HG02973 (cell line): Measurements from ENCODE around the gene DLG4.

Experiments
- ATAC-seq: cut with Tn5 transposase; IDR thresholded peaks from one replicate; pipeline ENCODE4 v1.9.1; 2021; ENCODE audit warnings: moderate library complexity; ENCODE audit not compliant: unreplicated experiment

Gene DLG4

DNA sequence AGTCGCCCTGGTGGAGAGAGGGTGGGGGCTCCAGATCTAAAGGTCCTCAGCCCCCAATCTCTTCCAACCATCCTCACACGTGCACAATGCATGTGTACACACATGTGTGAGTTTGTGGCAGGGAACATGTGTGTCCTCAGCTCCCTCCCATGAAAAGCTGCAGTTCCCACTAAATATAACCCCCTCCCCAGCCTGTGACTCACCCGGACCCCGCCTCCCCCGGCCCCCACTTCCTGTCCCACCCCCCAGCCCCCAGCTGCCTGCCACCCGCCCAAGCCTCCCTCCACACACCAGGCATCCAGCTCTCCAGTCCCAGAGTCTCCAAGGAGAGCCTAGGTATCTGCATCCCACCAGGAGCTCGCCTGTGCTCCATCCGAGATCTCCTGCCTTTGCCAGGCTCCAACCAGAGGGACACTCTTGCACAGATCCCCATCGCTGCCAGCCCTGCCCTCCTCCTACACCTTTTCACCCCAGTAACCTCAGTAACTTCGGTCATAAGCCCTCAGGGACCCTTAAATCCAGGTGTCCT lies 3.9 kb downstream of the DLG4 start:
- ATAC-seq, result no peak

GRCh38 chr17:7215136-7215638 lies 4.4 kb downstream of the DLG4 start:
- ATAC-seq, result no peak

GRCh38 chr17:7214300-7215135 lies 5.1 kb downstream of the DLG4 start:
- peak; percentile 63 for ATAC-seq

DNA sequence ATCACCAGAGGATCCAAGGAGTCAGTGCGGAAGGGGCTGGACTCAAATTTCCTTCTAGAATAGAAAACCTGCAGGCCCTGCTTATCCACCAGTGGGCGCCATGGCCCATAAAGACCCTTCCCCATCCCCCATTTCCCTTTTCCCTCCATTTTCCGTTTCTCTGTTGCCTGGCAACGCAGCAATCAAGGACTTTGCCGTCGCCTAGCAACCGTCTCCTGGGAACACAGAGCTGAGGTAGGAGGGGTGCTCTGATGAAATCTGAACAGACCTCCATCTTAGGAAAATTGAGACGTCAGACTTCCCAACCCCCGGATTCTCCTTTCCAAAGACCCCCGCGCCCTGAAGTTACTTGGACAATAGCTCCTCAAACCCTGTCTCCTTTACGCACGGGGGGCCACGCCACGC lies 5.7 kb downstream of the DLG4 start:
- ATAC-seq, result no peak

DNA sequence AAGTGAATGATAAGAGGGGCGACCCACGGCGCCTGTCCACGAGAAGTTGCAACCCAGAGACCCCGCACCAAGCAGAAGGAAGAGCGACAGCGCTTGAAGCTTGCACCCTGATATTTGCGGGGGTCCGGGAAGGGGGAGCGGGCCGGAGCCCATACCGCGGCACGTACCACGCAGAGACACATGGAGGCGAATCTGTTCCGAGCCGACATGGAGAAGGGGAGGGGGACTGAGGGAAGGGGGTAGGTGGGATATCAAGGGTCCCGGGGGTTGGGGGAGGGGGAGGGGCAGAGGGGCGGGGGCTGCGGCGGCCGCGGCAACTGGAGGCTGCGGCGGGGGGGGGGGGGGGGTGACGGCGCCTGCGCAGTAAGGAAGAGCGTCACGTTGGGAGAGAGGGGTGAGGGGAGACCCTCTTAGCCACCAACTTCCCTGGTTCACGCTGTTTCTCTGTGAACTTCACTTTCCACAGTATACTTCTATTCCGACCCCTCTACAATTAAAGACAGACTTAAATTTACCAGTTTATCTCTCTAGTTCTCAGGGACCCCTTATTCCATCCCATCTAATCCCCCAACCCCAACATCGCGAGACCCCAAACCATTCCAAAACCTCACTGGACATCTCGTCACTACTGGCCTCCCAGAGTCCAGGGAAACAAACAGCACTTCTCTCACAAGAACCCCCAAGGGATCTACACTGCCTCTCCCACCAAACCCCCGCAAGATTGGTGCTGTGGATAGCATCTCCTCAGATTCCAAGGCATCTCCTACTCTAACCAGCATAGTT lies 8.0 kb downstream of the DLG4 start:
- ATAC-seq, result no peak

DNA sequence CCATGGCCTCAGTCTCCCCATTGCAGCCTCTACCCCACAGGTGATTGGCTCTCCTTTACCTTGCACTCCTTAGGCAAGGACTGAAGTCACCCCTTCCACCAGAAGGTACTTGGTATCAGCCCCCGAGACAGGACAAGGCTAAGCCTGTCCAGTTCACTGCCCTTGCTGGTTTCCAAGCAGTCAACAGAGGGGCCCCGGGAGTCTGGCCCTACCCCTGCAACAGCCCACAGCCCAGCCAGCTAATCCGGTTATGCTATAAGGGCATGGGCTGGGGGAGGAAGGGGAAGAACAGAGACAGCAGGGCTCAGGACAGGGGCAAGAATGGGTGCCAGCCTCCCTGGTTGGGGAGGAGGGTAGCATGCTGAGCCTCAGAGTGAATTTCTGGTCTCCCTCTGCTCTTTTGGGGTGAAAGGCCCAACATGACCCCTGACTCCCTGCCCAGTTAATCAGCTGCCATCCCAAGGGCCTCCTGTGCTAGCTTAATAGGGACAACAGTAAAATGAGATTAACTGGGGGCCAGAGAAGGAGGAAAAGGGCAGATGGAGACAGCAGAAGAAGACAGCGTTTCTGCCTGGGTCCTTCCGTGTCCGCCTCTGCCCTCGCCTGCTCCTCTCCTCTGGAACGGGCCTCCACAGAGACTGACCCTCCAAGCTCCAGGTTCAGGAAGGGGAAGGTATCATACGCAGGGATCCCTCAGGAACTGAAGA lies 10.7 kb downstream of the DLG4 start:
- ATAC-seq, result no peak

GRCh38 chr17:7208027-7208571 lies 11.5 kb downstream of the DLG4 start:
- ATAC-seq, result no peak

- no peak for ATAC-seq
Measured at GRCh38 chr17:7207120-7208001, 12.3 kb downstream of the DLG4 start.

DNA sequence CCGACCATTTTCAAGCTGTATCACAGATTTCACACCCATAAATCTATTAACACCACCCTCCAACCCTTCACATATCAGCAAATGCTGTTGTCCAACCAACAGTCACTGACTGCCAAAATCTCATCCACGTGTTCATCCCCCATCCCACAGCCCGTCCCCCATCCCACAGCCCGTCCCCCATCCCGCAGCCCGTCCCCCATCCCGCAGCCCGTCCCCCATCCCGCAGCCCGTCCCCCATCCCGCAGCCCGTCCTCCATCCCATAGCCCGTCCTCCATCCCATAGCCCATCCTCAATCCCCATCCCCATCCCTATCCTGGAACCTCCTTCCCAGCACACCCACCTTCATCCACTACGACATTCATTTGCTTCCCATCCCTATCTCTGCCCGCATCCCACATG lies 14.1 kb downstream of the DLG4 start:
- no peak for ATAC-seq

DNA sequence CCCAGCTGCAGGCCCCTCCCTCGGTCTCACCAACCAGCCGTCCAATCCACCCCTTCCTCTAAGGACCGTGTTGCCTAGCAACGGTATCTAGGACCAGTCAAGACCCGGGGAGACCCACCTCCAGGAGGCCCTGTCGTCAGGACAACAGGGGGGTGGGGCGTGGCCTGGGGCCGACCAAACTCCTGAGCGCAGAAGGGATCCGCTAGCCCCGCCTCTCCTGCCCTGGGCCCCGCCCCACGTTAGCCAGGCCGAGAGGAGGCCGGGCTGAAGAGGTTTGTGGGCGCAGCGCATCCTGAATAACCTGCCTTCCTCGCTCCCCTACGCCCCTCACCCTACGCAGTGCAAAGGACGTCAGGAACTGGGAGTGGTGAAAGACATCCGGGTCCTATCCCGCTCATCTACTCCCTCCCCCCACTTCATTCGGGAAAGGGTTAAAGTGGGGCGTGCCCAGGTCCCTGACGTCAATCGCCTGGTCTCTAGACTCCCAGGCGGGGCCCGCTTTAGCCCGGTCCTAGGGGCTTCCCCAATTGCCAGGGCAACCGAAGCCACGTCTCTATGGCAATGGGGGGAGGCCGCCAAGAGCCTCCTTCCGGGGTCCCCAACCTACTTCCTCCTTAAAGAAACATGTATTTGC lies 14.7 kb downstream of the DLG4 start:
- ATAC-seq, result peak; percentile 70

- no peak for ATAC-seq
Measured at GRCh38 chr17:7204336-7204735, 15.3 kb downstream of the DLG4 start.

DNA sequence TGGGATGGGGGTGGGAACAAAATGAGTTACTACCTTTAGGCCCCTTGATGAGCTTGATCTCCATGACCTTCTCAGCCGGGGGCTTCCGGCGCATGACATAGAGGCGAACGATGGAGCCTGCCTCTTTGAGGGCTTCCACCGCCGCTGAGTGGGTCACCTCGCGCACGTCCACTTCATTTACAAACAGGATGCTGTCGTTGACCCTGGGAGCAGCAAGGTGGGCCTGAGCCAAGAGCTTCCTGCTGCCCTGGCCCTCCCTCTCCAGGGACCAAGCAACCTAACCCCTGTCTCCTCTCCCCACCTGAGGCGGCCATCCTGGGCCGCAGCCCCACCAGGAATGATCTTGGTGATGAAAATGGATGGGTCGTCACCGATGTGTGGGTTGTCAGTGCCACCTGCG lies 16.2 kb downstream of the DLG4 start:
- no peak for ATAC-seq

DNA sequence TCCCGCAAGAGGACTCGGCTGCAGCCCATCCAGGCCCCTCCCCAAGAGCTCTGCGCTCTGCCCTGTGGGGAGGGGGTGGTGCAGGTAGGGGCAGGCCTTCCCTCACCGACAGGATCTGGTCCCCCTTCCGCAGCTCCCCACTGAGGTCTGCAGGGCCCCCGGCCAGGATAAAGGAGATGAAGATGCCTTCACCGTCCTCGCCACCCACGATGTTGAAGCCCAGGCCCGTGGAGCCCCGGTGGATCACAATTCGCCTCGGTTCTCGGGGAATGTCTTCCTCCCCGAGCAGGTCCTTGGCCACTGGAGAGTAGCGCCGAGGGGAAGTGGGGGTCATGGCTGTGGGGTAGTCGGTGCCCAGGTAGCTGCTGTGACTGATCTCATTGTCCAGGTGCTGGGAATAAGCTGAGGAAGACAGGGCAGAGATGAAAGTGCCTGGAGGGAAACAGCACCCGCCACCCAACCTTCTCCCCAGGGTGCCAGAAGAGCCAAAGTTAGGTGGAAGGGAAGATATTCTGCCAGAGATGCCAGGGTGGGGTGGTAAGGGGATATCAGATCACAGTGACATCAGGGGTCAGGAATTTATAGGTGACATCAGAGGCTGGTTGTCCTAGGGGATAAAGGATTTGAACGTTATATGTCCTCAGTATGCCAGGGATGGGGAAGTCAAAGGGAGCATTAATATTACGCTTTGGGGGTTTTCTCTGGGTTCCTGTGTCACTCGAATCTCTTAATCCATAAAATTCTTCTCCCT lies 22.8 kb downstream of the DLG4 start:
- no peak for ATAC-seq

DNA sequence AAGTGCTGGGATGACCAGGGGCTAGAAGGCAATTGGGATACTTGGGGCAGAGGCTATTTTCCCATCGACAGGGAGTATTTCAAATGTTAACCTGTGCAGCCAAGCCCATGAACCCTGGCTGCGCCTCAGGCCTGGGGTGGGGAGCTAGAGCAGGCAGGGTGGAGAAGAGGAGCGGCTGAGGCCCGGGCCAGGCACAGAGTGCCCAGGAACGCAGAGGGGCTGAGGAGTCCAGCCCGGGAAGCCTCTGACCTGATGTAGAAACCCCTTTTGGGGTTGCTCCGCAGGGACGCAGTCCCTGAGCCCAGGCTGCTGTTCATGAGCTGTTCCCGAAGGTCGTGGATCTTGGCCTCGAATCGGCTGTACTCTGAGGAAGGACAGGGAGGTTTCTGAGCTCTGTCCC lies 23.7 kb downstream of the DLG4 start:
- no peak for ATAC-seq

DNA sequence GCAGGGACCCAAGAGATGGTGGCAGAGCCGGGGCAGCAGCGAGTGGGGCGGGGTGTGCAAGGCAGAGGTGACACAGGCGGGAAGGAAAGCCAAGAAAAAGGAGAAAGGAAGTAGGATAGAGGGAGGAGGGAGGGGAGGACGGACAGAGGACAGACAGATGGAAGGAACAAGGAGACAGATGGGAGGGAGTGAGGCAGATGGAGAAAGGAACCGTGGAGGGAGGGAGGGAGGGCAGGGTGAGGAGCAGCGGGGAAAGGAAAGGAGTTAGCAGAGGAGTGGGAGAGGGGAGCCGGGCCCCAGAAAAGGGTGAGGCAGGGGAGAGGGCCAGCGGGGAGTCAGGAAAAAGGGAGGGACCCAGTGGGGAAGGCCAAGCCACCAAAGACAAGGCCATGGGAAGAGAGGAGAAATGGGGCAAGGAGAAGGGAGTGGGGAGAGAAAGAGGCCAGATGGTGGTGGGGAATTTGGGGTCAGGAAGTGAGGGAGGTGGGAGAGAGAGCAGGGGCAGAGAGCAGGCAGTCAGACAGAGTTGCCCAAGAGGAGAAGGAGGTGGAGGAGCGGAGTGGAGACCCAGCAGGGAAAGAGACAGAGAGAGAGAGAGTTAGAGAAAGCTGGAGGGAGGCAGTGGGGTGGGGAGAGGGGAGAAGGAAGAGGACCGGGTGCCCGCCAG lies 27.2 kb downstream of the DLG4 start:
- ATAC-seq, result no peak

DNA sequence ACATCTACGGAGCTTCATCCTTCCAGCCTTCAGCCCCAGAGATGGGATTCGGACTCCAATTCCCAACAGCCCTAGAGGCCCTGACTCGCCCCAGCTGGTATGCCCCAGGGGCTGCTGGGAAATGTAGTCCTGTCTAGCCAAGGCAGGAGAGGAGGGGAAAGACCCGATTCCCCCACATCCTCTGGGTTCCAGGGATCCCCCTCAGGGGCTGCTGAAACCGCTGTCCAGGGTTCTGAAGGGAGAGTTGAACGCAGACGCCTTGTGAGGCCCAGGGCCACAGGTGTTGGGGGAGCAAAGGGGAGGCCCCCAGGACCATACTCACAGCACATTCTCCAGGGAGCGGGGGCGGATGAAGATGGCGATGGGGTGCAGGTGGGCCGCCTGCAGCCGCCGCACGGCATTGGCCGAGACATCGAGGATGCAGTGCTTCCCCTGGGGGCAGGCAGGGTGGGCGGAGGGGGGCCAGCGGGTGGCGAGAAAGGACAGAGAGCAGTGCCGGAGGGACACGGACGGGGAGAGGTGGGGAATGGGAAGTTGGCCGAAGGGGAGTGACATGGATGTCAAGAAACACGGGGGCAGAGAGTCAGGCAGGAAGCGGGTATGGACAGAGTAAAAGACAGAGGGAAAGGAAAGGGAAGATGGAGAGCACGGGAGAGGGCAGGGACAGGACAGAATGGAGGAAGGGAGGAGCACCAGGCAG lies 27.9 kb downstream of the DLG4 start:
- no peak for ATAC-seq

DNA sequence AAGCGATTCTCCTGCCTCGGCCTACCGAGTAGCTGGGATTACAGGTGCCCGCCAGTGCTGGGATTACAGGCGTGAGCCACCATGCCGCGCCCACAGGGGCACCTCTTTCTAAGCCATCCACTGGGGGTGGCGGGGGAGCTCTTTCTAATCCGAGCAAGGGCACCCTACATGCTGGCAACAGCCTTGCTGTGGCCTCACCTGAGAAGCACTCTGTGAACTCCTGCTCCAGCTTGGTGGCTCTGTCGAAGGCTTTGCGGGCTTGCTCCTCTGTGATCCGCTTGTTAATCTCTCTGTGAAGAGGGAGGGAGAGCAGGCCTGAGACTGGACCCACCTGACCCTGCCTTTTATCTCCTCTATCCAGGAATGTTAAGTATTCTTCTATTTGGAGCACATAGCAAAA lies 28.6 kb downstream of the DLG4 start:
- no peak for ATAC-seq
